ENCODE measurements around the gene TFRC.
"Not testable (repeated sequence)": the region's sequence is repeated elsewhere in the genome, so short reads cannot be mapped to it uniquely, and the experiment has no call there.

The TFRC gene

GRCh38 chr3:196002721-196003120 is 79.2 kb downstream of the TFRC start:
- not testable (repeated sequence) for DNase-seq

GRCh38 chr3:196001240-196001639 is 80.7 kb downstream of the TFRC start:
- not testable (repeated sequence) for DNase-seq

GRCh38 chr3:196000360-196000950 is 81.4 kb downstream of the TFRC start:
- not testable (repeated sequence) for DNase-seq

- no peak for DNase-seq
Observed at GRCh38 chr3:195999896-196000295, 82.0 kb downstream of the TFRC start.

Measured in stimulated activated CD4-positive, alpha-beta T cell treated with anti-CD3 and anti-CD28 coated beads, Interleukin-2, amount 100 ng/mL, for 48 hours (primary cell).